ENCODE data around the gene MAD1L1. TPM values are rescaled to one million over a fixed set of nuclear protein-coding genes. Genes with fewer than 3 reads are reported as not detected.
"Not testable (repeated sequence)": the region's sequence is repeated elsewhere in the genome, so short reads cannot be mapped to it uniquely, and the experiment has no call there.

The MAD1L1 gene
- polyA plus RNA-seq, 3 donors from 2014 or later: 85.0 to 166 (median 97.0) TPM

DNA sequence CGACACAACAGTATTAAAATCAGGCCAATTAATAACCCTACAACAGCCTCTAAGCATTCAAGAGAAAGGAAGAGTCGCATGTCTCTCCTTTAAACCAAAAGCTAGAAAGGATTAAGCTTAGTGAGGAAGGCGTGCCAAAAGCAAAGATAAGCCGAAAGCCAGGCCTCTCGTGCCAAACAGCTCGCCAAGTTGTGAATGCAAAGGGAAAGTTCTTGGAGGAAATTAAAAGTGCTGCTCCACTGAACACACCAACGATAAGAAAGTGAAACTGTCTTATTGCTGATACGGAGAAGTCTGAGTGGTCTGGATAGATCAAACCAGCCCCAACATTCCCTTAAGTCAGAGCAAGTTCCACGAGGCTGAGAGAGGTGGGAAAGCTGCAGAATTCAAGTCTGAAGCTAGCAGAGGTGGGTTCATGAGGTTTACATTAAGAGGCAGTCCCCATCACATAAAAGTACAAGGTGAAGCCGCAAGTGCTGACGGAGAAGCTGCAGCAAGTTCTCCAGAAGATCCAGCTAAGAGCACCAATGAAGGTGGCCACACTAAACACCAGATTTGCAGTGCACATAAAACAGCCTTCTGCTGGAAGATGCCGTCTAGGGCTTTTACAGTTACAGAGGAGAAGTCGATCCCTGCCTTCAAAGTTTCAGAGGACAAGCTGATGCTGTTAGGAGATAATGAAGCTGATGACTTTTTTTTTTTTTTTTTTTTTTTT is 194.8 kb downstream of the MAD1L1 start:
- Mint-ChIP-seq H3K4me3 (peak overlapping the region; percentile 89 to 97 (median 92)), H3K4me1 (peaks cover 58 to 62% of the 10 kb centered on the region in 2 donors)

DNA sequence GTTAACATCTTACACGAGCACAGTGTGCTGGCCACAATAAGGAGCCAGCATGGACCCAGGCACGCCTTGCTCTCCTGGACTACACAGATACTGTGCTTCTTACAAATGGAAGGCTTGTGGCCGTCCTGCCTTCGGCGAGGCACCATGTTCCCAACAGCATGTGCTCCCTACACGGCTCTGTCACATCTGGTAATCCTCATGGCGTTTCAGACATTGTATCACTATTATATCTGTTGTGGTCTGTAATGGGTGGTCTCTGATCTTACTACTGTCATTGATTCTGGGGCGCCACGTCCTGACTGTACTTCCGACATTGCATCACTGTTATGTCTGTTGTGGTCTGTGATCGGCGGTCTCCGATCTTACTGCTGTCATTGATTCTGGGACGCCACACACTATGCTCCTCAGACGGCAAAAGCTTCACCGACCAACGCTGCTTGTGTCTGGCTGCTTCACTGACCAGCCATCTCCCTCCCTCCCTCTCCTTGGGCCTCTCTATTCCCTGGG is 195.4 kb downstream of the MAD1L1 start:
- H3K4me3 Mint-ChIP-seq: peak overlapping the region; percentile 89 to 97 (median 92)
- peak in 2 of 3 donors; percentile 17 to 33 for DNase-seq

More for the DNA sequence above, 194.8 kb downstream of the MAD1L1 start:
- DNase-seq: peak; percentile 34 to 45 (median 36)
- Mint-ChIP-seq H3K27me3 (ENCODE audit: low read depth in 3 of 3) (peaks cover 19 to 25% (median 19%) of the 10 kb centered on the region in 3 donors), H3K9me3 (no peaks in the 10 kb centered on the region), H3K36me3 (peaks cover 6 to 21% (median 12%) of the 10 kb centered on the region in 3 donors), H3K27ac (peak overlapping the region; percentile 56 to 92 (median 74))

DNA sequence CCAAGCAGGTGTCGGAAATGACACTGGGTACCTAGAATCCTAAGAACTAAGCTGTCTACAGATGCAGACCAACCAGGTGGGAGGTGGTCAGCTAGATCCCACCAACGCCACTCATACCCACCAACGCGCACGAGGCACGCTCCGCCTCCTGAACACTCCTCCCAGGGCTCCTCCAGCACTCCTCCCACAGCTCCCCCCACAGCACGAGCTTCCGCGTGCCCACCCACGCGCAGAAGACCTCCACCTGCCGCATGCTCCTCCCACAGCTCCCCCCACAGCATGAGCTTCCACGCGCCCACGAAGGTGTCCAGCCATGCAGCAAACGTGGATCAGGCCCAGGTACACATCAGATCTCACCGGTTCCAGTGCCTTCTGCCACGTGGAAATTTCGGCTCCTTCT is 196.0 kb downstream of the MAD1L1 start:
- Mint-ChIP-seq H3K27ac (peak overlapping the region in 1 of 6 donors; percentile 56), H3K27me3 (ENCODE audit: low read depth in 3 of 3) (peaks cover 16 to 23% (median 17%) of the 10 kb centered on the region in 3 donors), H3K4me3 (peak overlapping the region in 3 of 5 donors; percentile 47 to 97 (median 90)), H3K9me3 (no peaks in the 10 kb centered on the region), H3K36me3 (peaks cover under 1 to 16% (median 8%) of the 10 kb centered on the region in 3 donors), H3K4me1 (peaks cover 63 to 64% of the 10 kb centered on the region in 2 donors)
- DNase-seq: no peak

More for the DNA sequence above, 195.4 kb downstream of the MAD1L1 start:
- Mint-ChIP-seq H3K27me3 (ENCODE audit: low read depth in 3 of 3) (peaks cover 19 to 25% (median 20%) of the 10 kb centered on the region in 3 donors), H3K4me1 (peaks cover 63 to 64% of the 10 kb centered on the region in 2 donors), H3K27ac (peak overlapping the region; percentile 56 to 92 (median 74)), H3K36me3 (peaks cover 6 to 21% (median 12%) of the 10 kb centered on the region in 3 donors), H3K9me3 (no peaks in the 10 kb centered on the region)

DNA sequence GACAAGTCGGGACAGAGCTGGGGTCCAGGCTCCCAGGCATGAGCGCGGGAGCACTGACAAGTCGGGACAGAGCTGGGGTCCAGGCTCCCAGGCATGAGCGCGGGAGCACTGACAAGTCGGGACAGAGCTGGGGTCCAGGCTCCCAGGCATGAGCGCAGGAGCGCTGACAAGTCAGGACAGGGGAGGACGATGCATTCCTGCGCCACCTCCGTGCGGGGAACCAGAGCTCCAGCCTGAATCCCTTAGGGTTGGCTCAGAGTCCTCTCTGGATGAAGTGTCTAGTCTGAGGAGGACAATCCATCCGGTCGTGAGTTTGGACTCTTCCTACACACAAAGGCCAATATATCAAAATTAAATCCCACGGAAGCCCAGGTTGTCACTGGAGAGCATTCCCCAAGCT is 196.5 kb downstream of the MAD1L1 start:
- peaks cover 64% of the 10 kb centered on the region in 2 donors for H3K4me1 Mint-ChIP-seq
- peaks cover 16 to 24% (median 19%) of the 10 kb centered on the region in 3 donors for H3K27me3 Mint-ChIP-seq (ENCODE audit: low read depth in 3 of 3)
- DNase-seq, H3K27ac Mint-ChIP-seq, H3K9me3 Mint-ChIP-seq: not testable (repeated sequence)
- H3K36me3 Mint-ChIP-seq: peaks cover 0 to 16% (median 8%) of the 10 kb centered on the region in 3 donors
- H3K4me3 Mint-ChIP-seq: peak overlapping the region in 1 of 5 donors; percentile 18

DNA sequence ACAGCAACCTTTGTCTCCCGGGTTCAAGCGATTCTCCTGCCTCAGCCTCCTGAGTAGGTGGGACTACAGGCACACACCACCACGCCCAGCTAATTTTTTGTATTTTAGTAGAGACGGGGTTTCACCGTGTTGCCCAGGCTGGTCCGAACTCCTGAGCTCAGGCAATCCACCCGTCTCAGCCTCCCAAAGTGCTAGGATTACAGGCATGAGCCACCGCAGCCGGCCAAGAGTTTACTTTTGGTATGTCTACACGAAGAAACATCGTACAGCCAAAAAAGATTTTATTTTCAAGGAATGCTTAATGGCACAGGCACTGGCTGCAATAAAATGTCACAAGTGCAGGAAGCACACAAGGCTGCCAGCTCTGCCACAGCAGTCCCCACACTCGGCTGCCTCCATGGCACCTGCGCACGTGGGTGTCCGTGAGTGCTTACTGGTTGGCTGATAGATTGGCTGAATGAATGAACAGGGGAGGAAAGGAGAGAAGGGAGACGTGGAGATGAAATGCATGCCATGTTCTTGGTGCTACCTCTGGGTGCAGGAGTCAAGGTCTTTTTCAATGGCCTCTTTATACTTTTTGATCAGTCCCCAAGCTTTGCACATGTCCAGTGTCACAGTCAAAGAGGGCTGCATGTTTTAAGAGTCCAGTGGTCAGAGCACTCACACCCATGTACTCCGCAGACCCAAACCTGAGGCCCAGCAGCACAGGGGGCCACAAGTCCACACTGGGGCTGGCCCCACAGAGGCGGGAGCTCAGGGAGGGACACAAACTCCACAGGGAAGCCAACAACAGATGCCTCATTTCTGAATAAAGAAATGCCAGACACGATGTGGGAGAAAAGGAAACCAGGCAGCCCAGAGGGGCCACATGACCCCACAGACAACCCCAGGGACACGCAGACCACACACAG is 198.2 kb downstream of the MAD1L1 start:
- DNase-seq: no peak
- Mint-ChIP-seq H3K4me1 (peaks cover 64 to 65% of the 10 kb centered on the region in 2 donors), H3K36me3 (peaks cover 0 to 10% (median 3%) of the 10 kb centered on the region in 3 donors), H3K4me3 (no peak overlapping the region), H3K9me3 (peaks cover 0 to 1% (median 0%) of the 10 kb centered on the region in 6 donors), H3K27me3 (ENCODE audit: low read depth in 3 of 3) (peaks cover 15 to 23% (median 18%) of the 10 kb centered on the region in 3 donors), H3K27ac (peak overlapping the region in 1 of 6 donors; percentile 5)

DNA sequence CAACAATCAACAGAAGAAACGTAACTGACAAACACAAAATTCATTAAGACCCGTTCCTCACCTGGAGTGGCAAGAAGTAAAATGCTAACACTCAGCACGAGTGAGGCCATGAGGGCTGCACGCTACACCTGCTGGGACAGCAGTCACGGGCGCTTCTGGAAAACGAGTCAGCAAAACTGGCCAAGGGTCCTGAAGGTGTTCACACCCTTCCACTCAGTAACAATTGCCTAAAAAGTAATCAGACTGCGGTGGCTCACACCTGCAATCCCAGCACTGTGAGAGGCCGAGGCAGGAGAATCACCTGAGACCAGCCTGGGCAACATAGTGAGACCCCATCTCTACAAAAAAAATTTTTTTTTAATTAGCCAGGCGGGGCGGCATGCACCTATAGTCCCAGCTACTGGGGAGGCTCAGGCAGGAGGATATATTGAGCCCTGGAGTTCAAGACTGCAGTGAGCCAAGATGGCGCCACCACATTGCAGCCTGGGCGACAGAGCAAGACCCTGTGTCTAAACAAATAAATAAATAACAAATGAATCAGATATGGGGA is 199.1 kb downstream of the MAD1L1 start:
- H3K27ac Mint-ChIP-seq: peak overlapping the region in 2 of 6 donors; percentile 72 to 74
- peaks cover 61 to 64% of the 10 kb centered on the region in 2 donors for H3K4me1 Mint-ChIP-seq
- peaks cover 7 to 14% (median 9%) of the 10 kb centered on the region in 3 donors for H3K36me3 Mint-ChIP-seq
- no peak for DNase-seq
- no peak overlapping the region for H3K4me3 Mint-ChIP-seq
- peaks cover 13 to 25% (median 19%) of the 10 kb centered on the region in 3 donors for H3K27me3 Mint-ChIP-seq (ENCODE audit: low read depth in 3 of 3)
- peaks cover 1 to 10% (median 7%) of the 10 kb centered on the region in 6 donors for H3K9me3 Mint-ChIP-seq

DNA sequence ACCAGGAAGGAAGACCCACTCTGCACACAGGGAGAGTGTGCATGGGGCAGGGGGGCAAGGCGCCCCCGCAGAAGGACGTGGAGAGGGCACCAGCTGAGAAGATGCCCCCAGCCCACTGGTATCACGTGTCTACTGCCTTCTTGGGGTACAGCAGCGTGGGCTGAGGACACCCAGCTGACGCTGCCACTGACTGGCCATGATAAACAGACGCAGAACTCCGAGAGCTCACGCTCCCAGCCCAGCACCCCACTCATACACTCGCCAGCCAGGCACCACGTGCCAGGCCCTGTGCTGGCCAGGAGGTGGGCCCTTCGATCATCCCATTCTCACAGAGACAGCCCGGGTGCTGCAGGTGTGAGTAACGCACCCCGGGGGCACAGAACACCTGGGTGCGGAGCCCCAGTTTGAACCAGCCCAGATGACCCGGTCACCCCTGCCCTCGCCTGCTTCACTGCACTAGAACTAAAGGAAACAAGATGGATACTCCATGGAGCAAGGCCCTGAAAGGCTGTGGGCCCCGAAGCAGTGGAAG is 199.8 kb downstream of the MAD1L1 start:
- Mint-ChIP-seq H3K27ac (peak overlapping the region in 1 of 6 donors; percentile 72), H3K4me3 (no peak overlapping the region), H3K4me1 (peaks cover 54 to 58% of the 10 kb centered on the region in 2 donors), H3K9me3 (peaks cover 1 to 16% (median 12%) of the 10 kb centered on the region in 6 donors), H3K36me3 (peaks cover 10 to 14% (median 11%) of the 10 kb centered on the region in 3 donors), H3K27me3 (ENCODE audit: low read depth in 3 of 3) (peaks cover 12 to 25% (median 19%) of the 10 kb centered on the region in 3 donors)
- no peak for DNase-seq

DNA sequence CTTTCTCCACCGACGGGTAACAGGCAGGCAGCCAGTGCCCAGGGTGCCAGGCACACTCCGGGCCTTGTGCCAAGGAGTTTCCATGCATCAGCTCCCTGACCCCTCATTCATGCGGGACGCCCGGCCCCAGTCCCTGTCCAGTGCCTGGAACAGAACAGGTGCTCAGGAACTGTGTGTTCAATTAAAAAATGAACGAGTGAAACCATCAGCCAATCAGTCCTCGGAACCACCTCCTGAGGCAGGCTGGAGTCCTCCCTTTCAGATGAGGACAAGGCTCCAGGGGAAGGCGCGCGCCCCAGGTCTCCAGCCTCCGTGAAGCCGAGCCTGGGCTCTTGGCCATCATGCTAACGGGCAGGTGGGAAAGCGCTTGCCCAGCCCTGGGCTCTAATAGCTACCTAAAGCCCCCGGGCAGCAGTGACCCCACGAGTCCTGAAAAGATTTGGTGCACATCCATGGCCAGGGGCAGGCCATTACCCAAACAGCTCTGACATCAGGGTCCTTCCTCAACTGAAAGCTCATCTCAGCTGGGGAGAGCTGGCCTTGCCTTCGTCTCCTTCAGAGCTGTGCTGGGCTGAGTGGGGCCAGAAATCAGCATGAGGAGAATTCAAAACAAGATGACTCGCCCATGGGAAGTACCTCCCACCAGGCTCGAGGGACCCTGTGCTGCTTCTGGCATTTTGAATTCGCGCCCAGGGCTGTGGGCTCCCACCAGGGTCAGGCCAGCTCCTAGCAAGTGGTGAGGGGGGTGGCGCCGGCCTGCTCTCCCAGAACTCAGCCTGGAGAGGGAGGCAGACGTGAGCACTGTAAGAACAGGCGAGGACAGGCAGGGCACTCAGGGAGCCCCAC is 200.5 kb downstream of the MAD1L1 start:
- peaks cover 47 to 51% of the 10 kb centered on the region in 2 donors for H3K4me1 Mint-ChIP-seq
- H3K9me3 Mint-ChIP-seq: peaks cover 1 to 23% (median 16%) of the 10 kb centered on the region in 6 donors
- peaks cover 12 to 25% (median 17%) of the 10 kb centered on the region in 3 donors for H3K27me3 Mint-ChIP-seq (ENCODE audit: low read depth in 3 of 3)
- peak overlapping the region in 5 of 6 donors; percentile 32 to 89 (median 86) for H3K27ac Mint-ChIP-seq
- peak overlapping the region; percentile 71 to 88 (median 76) for H3K4me3 Mint-ChIP-seq
- H3K36me3 Mint-ChIP-seq: peaks cover 15 to 17% (median 16%) of the 10 kb centered on the region in 3 donors
- DNase-seq: no peak

DNA sequence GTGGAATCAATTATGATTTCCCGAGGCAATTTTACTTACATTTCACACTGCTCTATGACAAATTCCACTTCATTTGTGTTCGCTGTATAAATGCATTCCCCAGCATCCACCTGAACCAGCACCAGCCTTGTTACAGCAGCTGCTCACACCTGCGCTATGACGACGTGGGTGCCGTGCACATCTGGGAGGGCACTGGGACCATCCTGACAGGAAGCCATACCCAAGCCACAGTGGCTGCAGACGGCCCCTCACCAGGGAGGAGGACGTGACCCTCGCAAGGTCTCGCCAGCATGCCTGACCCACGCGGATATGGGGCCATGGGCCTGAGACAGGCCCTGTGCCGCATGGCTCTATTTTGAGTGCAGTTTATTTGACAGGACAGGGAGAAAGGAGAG is 201.3 kb downstream of the MAD1L1 start:
- H3K36me3 Mint-ChIP-seq: peaks cover 16 to 22% (median 20%) of the 10 kb centered on the region in 3 donors
- peaks cover 12 to 26% (median 16%) of the 10 kb centered on the region in 3 donors for H3K27me3 Mint-ChIP-seq (ENCODE audit: low read depth in 3 of 3)
- peak overlapping the region in 5 of 6 donors; percentile 81 to 89 (median 86) for H3K27ac Mint-ChIP-seq
- H3K9me3 Mint-ChIP-seq: peaks cover 4 to 29% (median 16%) of the 10 kb centered on the region in 6 donors
- no peak for DNase-seq
- peak overlapping the region; percentile 71 to 88 (median 76) for H3K4me3 Mint-ChIP-seq
- H3K4me1 Mint-ChIP-seq: peaks cover 41 to 48% of the 10 kb centered on the region in 2 donors

DNA sequence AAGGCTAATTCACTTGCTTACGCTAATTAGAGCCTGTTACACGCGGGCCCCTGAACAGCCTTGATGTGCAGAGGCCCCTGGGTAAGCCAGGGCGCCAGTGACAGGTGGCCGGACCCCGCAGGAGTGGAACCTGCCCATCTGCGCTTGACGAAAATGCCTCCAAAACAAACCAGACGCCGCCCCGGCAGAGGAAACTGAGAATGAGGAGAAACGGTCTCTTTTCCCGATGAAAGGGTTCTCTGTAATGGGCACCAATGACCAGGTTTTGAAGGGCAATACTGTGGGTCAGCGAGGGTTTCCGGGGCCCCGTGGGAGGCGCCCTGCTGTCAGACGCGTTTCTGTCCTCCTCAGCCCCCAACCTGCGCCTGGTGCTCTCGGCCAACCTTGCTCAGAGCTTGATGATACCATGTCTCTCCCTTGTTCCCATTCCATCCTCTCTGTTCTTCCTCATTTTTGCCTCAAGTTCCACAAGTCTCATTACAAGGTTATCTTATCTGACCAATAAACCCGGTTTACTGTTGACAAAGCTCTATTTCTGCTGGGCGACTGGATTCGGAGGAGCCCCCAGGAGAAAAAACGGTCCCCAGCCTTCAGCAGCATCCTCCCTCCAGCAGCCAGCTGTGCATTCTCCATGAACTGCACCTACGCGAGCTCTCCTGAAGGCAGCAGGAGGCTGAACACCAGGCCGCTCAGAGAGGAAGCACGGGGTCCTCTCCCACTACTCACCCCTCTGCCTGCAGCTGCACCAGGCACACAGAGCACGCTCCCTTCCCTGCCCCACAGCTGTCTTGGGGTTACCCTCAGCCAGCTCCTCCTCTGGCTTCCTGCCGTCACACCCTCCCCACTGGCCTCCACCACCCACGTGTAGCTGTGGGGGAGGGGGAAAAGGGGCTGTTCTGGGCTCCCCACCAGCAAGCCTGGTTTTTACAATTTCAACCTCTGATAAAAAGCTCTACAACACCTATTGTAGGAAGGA is 202.0 kb downstream of the MAD1L1 start:
- H3K27me3 Mint-ChIP-seq (ENCODE audit: low read depth in 3 of 3): peaks cover 12 to 26% (median 15%) of the 10 kb centered on the region in 3 donors

DNA sequence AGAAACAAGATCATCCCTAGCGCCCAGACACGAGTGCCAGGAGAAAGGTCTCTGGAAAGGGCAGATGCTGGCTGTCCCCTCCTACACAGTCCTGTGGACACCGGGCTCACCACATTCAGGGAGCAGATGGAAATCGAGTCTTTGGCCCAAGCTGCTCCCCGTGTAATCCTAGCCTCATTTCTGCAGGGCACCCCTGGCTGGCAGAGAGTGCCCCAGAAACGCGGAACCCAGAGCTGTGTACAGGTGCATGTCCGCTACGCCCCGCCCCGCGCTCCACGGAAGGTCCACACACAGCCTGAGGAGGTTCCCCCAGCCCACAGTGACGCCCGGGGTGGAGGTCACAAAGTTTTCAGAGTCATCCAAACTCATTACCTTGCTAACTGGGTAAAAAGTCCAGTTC is 202.8 kb downstream of the MAD1L1 start:
- peaks cover 39 to 48% of the 10 kb centered on the region in 2 donors for H3K4me1 Mint-ChIP-seq
- H3K9me3 Mint-ChIP-seq: peaks cover 9 to 39% (median 21%) of the 10 kb centered on the region in 6 donors
- H3K36me3 Mint-ChIP-seq: peaks cover 26 to 33% (median 29%) of the 10 kb centered on the region in 3 donors
- H3K4me3 Mint-ChIP-seq: peak overlapping the region; percentile 2 to 83 (median 39)
- H3K27ac Mint-ChIP-seq: peak overlapping the region in 3 of 6 donors; percentile 10 to 42 (median 25)
- H3K27me3 Mint-ChIP-seq (ENCODE audit: low read depth in 3 of 3): peaks cover 12 to 24% (median 15%) of the 10 kb centered on the region in 3 donors
- DNase-seq: no peak

More for the DNA sequence above, 202.0 kb downstream of the MAD1L1 start:
- Mint-ChIP-seq H3K27ac (peak overlapping the region in 5 of 6 donors; percentile 81 to 89 (median 86)), H3K4me3 (peak overlapping the region; percentile 71 to 88 (median 76)), H3K36me3 (peaks cover 22 to 26% (median 25%) of the 10 kb centered on the region in 3 donors), H3K9me3 (peaks cover 9 to 33% (median 16%) of the 10 kb centered on the region in 6 donors), H3K4me1 (peaks cover 39 to 48% of the 10 kb centered on the region in 2 donors)
- DNase-seq: peak; percentile 82 to 83 (median 82)
